Measurements from ENCODE around the gene DIAPH2. TPM values are rescaled to one million over a fixed set of nuclear protein-coding genes. Genes with fewer than 3 reads are reported as not detected.

The DIAPH2 gene
- total RNA-seq, 1 experiment from 2014 or later: 10.9 TPM

GRCh38 chrX:96715481-96715880 is 30.8 kb downstream of the DIAPH2 start:
- Histone ChIP-seq H3K4me3 (replicated peaks in 1 of 2; ENCODE audit: low read depth in 1 of 2, low read length in 2 of 2) (no peak overlapping the region), H3K79me2 (ENCODE audit: insufficient read depth, low read length) (peaks cover 7% of the 10 kb centered on the region; the same call in 1 of the 2 replicates), H2AFZ (ENCODE audit: low read depth, low read length, poor library complexity, severe bottlenecking) (no peak overlapping the region), H3K9ac (ENCODE audit: low read length) (no peak overlapping the region), H3K9me3 (ENCODE audit: control insufficient read depth in 1 of 2, insufficient read depth in 1 of 2, low read depth in 1 of 2, low read length in 2 of 2) (no peaks in the 10 kb centered on the region), H3K4me2 (ENCODE audit: low read length) (no peak overlapping the region), H3K9me2 (ENCODE audit: insufficient read depth) (no peaks in the 10 kb centered on the region), H3K4me1 (ENCODE audit: control insufficient read depth in 1 of 2, insufficient read depth in 2 of 2, low read length in 2 of 2) (no peaks in the 10 kb centered on the region), H3K27ac (ENCODE audit: low read depth, low read length) (no peak overlapping the region), H3K36me3 (ENCODE audit: control insufficient read depth in 1 of 2, insufficient read depth in 2 of 2, low read length in 2 of 2) (no peaks in the 10 kb centered on the region), H3K27me3 (ENCODE audit: insufficient read depth, low read length) (no peaks in the 10 kb centered on the region), H4K20me1 (ENCODE audit: insufficient read depth) (no peaks in the 10 kb centered on the region)
- BruUV-seq (replicated peaks): no TSS peak
- no peak for TF ChIP-seq EZH2phosphoT487 (IDR thresholded peaks at IDR 0.05; ENCODE audit: borderline replicate concordance)
- TF ChIP-seq ATF3 (IDR thresholded peaks at IDR 0.05): no peak
- TF ChIP-seq EZH2 (IDR thresholded peaks at IDR 0.05): no peak
- no peak for TF ChIP-seq ZFX (IDR thresholded peaks at IDR 0.05)
- no peak for TF ChIP-seq SRF (IDR thresholded peaks at IDR 0.05; ENCODE audit: low read depth)
- no peak for TF ChIP-seq CTCF (IDR thresholded peaks at IDR 0.05 in 2 of 3, conservative IDR thresholded peaks at IDR 0.05 in 1 of 3; ENCODE audit: borderline replicate concordance in 1 of 3, insufficient read depth in 1 of 3, low read depth in 2 of 3, low read length in 2 of 3)
- CTCF ChIA-PET: no interaction called here
- DNase-seq (ENCODE audit: low read depth, low spot score) (no peak), ATAC-seq (no peak)
- RAD21 ChIA-PET (ENCODE audit: low non-redundant PET in 1 of 2, low total read pairs in 2 of 2, uncharacterized antibody in 2 of 2, unreplicated experiment in 2 of 2): no interaction called here
- POLR2A ChIA-PET: no interaction called here
- intact Hi-C loops (cut with micrococcal nuclease): no loop called here

GRCh38 chrX:96719161-96719875 is 34.7 kb downstream of the DIAPH2 start:
- H4K20me1 ChIP-seq (ENCODE audit: insufficient read depth): no peaks in the 10 kb centered on the region
- H3K9me3 ChIP-seq (ENCODE audit: control insufficient read depth in 1 of 2, insufficient read depth in 1 of 2, low read depth in 1 of 2, low read length in 2 of 2): no peaks in the 10 kb centered on the region
- ATAC-seq (no peak), DNase-seq (ENCODE audit: low read depth, low spot score) (no peak)
- H3K4me1 ChIP-seq (ENCODE audit: control insufficient read depth in 1 of 2, insufficient read depth in 2 of 2, low read length in 2 of 2): no peaks in the 10 kb centered on the region
- no TSS peak for BruUV-seq (replicated peaks)
- H3K27me3 ChIP-seq (ENCODE audit: insufficient read depth, low read length): no peaks in the 10 kb centered on the region
- H3K4me2 ChIP-seq (ENCODE audit: low read length): no peak overlapping the region
- no peak overlapping the region for H2AFZ ChIP-seq (ENCODE audit: low read depth, low read length, poor library complexity, severe bottlenecking)
- H3K79me2 ChIP-seq (ENCODE audit: insufficient read depth, low read length): peaks cover 7% of the 10 kb centered on the region; the same call in 1 of the 2 replicates
- no peaks in the 10 kb centered on the region for H3K9me2 ChIP-seq (ENCODE audit: insufficient read depth)
- TF ChIP-seq EZH2phosphoT487 (IDR thresholded peaks at IDR 0.05; ENCODE audit: borderline replicate concordance): no peak
- no peak for TF ChIP-seq MAX (IDR thresholded peaks at IDR 0.05)
- no peak for TF ChIP-seq SIN3A (IDR thresholded peaks at IDR 0.05; ENCODE audit: low read depth)
- no peak for TF ChIP-seq ATF3 (IDR thresholded peaks at IDR 0.05)
- TF ChIP-seq POLR2AphosphoS5 (IDR thresholded peaks at IDR 0.05; ENCODE audit: low read depth, low read length): no peak
- no peaks in the 10 kb centered on the region for H3K36me3 ChIP-seq (ENCODE audit: control insufficient read depth in 1 of 2, insufficient read depth in 2 of 2, low read length in 2 of 2)
- no peak overlapping the region for H3K4me3 ChIP-seq (replicated peaks in 1 of 2; ENCODE audit: low read depth in 1 of 2, low read length in 2 of 2)
- ChIA-PET CTCF (no interaction called here), RAD21 (ENCODE audit: low non-redundant PET in 1 of 2, low total read pairs in 2 of 2, uncharacterized antibody in 2 of 2, unreplicated experiment in 2 of 2) (no interaction called here), POLR2A (no interaction called here)
- H3K27ac ChIP-seq (ENCODE audit: low read depth, low read length): no peak overlapping the region
- intact Hi-C loops (cut with micrococcal nuclease): no loop called here
- no peak overlapping the region for H3K9ac ChIP-seq (ENCODE audit: low read length)

Measured in HCT116 (cell line).